HG02623 (cell line): ENCODE measurements around the gene GLOD4.
"Not testable (repeated sequence)": the region's sequence is repeated elsewhere in the genome, so short reads cannot be mapped to it uniquely, and the experiment has no call there.

Experiments used
- ATAC-seq: cut with Tn5 transposase; IDR thresholded peaks from one replicate; pipeline ENCODE4 v1.9.1; 2021; ENCODE audit warnings: moderate library complexity; ENCODE audit not compliant: unreplicated experiment

Gene GLOD4

GRCh38 chr17:778096-778495 is 4.0 kb downstream of the GLOD4 start:
- ATAC-seq: no peak

DNA sequence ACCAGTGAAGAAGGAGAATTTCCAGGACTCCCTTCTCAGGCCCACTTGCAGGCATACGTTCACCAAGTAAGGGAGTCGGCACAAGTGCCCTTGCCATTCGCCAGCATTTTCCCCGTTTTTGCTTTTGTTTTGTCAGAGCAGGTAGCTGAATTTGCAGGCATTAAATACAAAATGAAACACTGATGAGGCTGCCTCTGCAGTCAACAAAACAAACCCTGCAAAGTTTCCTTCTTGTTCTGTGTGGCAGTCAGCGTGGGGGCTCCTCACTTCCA is 7.8 kb downstream of the GLOD4 start:
- no peak for ATAC-seq

GRCh38 chr17:773467-774312 is 8.4 kb downstream of the GLOD4 start:
- no peak for ATAC-seq

- ATAC-seq: no peak
Observed at GRCh38 chr17:773016-773415, 9.1 kb downstream of the GLOD4 start.

DNA sequence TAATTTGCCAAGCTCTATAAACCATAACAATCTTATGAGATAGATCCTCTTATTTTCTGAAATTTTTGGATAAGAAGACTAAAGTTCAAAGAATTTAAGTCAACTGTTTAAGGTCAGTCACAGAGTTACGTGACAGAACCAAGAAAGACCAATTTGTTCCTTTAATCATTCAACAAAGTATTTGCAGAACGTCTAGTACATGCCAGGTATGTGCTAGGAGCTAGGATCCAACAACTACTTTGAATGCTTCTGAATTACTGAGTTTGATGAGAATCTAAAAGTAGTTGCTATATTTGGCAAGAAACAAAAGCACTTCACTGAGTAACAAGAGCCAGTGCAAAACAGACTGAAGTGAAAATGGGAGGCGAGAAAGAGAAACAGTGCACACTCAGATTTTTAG is 15.0 kb downstream of the GLOD4 start:
- no peak for ATAC-seq

GRCh38 chr17:760371-760770 is 21.7 kb downstream of the GLOD4 start:
- ATAC-seq: no peak

DNA sequence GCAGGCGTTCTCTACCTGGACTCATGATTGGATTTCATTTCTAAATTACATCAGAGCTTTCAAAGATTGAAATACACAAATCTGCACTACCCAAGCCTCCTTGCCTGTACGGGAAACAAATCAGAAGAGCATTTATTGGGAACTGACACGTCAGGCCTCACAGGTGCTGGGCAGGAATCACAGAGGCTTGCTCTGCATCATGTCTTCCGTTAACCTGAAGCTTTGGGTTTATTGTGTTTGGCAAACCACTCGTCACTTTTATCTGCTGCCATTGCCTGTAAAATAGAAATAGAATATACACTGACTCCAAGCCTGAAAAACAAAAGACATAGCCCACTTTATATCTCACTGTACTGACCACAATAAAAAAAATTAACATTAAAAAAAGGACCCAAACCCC is 22.1 kb downstream of the GLOD4 start:
- ATAC-seq: no peak

DNA sequence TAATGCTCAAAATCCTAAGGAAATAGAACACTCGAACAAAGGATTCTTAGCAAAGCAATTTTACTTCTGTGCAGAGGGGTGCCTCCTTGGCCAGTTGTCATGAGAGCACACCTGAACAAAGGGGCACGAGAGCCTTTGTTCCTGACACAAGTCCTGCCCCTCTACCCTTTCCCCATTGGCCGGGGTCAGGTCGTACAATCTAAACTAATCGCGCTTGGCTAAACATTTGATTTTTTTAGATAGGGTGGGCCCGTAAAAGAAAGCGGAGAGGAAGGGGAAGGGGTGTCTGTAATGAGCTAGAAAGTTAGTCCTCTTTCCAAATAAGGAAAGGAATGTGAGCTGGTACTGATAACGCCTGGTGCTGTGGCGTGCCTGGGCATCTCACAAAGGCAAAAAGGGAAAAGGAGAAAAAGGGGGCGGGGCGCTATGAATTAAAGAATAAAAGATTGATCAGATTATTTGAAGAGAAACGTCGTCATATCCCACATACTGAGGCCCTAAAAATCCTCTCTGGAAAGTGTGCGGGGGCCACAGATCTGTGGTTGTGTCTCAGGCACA is 26.0 kb downstream of the GLOD4 start:
- not testable (repeated sequence) for ATAC-seq

DNA sequence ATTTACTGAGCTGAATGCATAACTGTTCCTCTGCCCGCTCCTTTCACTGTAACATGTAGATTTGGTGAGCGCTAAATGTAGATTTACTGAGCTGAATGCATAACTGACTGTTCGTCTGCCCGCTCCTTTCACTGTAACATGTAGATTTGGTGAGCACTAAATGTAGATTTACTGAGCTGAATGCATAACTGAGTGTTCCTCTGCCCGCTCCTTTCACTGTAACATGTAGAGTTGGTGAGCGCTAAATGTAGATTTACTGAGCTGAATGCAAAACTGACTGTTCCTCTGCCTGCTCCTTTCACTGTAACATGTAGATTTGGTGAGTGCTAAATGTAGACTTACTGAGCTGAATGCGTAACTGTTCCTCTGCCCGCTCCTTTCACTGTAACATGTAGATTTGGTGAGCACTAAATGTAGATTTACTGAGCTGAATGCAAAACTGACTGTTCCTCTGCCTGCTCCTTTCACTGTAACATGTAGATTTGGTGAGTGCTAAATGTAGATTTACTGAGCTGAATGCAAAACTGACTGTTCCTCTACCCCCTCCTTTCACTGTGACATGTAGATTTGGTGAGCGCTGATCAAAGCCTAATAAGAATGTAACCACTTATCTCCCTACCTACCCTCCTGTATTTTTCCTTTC is 26.6 kb downstream of the GLOD4 start:
- ATAC-seq: not testable (repeated sequence)

- ATAC-seq: no peak
Observed at GRCh38 chr17:753418-753817, 28.7 kb downstream of the GLOD4 start.

- peak; percentile 2 for ATAC-seq
Observed at GRCh38 chr17:752620-753219, 29.4 kb downstream of the GLOD4 start.

DNA sequence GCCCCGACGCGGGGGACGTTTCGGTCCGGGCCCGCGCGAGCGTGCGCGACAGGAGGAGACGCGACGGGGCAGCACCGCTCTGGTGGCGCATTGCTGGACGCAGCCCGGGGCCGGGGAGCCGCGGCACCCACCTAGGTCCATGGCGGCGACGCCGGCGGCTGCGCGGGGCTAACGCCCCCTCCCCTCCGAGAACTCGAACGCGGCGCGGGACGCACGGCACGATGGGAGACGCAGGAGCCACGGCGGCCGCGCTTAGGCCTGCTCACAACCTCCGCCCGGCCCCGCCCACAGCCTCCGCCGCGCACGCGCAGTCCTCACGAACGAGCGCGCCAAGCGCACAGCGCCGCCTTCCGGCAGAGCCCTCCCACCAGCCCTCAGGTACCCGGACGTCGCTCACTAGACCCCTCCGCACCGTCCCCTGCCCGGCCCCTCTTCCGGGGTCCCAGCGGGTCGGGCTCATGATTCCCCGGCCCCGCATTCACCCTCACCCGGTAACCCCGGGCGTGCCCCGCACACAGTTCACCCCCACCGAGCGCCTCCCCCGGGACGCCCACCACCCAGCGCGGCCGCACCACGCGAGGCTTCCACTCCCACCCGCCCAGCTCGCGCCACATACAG is 30.0 kb downstream of the GLOD4 start, which contains the start of gene GEMIN4:
Gene GEMIN4 (minus strand): TSS at position 263 of the 618 bp plus-strand sequence. CDS start 122 bp downstream, at position 141.
- ATAC-seq: peak; percentile 78

GRCh38 chr17:751269-752001 is 30.6 kb downstream of the GLOD4 start:
- peak; percentile 13 for ATAC-seq

DNA sequence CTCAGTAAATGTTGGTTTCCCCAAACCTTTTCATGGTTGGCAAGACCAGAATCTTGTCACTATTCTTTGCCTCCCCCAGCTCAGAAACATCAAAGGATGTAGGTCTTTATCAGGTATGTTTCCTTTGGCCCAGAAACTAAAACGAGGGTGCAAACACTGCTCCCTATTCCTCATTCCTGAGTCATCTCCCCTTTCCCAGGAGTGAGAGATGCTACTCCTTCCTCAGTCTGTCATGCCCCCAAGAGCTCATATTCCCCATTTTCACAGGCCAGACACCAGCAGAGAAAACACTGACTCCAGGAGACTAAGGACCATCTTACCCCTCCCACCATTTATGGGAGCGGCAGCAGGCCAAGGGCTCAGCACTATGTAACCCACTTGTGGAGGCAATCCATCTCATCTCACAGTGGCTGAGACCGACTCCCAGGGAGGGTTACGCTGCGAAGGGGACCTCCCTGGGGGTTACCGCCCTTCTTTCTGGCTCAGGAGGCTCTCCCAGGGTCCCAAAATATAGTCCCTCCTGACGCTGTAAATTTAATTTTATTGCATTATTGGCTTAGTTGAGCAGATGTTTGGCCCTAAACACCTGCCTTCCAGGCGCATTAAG is 31.5 kb downstream of the GLOD4 start:
- no peak for ATAC-seq

DNA sequence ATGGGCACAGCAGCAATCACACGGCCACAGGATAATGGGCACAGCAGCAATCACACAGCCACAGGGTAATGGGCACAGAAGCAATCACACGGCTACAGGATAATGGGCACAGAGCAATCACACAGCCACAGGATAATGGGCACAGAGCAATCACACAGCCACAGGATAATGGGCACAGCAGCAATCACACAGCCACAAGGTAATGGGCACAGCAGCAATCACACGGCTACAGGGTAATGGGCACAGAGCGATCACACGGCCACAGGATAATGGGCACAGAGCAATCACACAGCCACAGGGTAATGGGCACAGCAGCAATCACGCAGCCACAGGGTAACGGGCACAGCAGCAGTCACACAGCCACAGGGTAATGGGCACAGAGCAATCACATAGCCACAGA is 32.7 kb downstream of the GLOD4 start:
- not testable (repeated sequence) for ATAC-seq

DNA sequence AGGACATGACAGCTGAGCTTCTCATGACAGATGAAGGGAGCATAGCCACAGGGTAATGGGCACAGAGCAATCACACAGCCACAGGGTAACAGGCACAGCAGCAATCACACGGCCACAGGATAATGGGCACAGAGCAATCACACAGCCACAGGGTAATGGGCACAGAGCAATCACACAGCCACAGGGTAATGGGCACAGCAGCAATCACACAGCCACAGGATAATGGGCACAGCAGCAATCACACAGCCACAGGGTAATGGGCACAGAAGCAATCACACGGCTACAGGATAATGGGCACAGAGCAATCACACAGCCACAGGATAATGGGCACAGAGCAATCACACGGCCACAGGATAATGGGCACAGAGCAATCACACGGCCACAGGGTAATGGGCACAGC is 33.5 kb downstream of the GLOD4 start:
- ATAC-seq: not testable (repeated sequence)

GRCh38 chr17:746783-747629 is 35.1 kb downstream of the GLOD4 start:
- no peak for ATAC-seq

DNA sequence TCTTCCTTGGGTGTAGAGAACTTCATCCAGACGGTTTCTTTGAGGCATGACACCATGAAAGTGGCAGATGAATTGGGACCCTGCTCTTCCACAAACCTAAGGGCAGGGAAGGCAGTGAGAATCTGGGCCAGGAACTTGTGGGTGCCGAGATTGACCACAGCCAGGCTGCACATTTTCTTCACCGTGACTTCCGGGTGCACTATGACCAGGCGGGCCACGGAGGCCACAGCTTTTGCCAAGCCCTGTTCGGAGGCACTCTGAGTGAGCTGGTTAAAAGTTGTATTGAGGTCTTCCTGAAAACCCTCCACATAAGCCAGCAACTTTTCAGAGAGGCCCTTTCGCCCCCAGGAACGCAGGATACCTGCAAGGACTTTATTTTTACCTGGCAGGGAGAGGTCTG is 35.9 kb downstream of the GLOD4 start:
- ATAC-seq: no peak

GRCh38 chr17:745406-745805 is 36.7 kb downstream of the GLOD4 start:
- ATAC-seq: no peak
